NCI-H1092 treated with DMSO at 0.1 percent for 48 hours (cell line): Measurements from ENCODE around the gene KRTAP12-4.
"Not testable (repeated sequence)": the region's sequence is repeated elsewhere in the genome, so short reads cannot be mapped to it uniquely, and the experiment has no call there.

Experiments used
- DNase-seq: peaks from one replicate; lab custom pipeline; 2025; lab: John Stamatoyannopoulos, UW

KRTAP12-4 gene

GRCh38 chr21:44654576-44655175 is at the start of gene KRTAP12-4:
TSS of gene KRTAP12-4 (minus strand) at chr21:44654659. CDS start at chr21:44654614, 45 bp downstream.
- DNase-seq = no peak

- no peak for DNase-seq
These were observed 49.5 kb upstream of the KRTAP12-4 start for GRCh38 chr21:44703731-44704635.

DNA sequence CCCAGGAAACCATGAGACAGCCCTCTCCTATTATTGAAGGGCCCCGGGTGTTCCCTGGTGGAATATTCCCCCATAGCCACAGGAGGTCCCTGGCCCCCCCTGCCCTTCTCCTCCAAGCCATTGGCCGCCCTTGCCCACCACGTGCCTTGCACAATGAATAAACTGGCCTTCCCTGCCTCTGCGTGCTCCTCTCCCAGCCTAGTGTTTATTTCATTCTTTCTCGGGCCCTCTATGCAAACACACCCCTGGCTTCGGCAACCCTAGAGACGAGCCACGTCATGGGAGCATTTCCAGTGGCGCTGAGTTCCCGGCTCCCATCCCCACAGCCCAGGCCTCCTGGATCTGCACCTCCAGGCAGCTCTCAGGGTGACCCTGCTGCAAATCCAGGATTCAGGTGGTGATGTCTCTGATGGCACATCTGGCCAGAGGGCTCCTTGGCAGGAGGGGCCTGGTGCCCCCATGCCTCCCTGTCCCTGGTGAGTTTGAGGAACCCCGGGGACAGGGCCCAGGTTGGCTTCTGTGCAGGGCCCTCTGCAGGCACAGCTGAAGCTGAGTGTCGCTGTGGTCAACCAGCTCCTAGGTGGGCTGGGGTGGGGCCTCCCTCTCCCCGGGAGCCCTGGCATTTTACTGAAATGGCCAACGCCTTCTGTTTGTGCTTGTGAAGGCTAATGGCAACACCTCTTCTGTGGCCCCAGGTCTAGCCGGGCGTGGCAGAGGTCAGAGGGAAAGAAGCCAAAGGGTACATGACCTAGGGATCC is 48.7 kb upstream of the KRTAP12-4 start:
- peak; percentile 96 for DNase-seq

DNA sequence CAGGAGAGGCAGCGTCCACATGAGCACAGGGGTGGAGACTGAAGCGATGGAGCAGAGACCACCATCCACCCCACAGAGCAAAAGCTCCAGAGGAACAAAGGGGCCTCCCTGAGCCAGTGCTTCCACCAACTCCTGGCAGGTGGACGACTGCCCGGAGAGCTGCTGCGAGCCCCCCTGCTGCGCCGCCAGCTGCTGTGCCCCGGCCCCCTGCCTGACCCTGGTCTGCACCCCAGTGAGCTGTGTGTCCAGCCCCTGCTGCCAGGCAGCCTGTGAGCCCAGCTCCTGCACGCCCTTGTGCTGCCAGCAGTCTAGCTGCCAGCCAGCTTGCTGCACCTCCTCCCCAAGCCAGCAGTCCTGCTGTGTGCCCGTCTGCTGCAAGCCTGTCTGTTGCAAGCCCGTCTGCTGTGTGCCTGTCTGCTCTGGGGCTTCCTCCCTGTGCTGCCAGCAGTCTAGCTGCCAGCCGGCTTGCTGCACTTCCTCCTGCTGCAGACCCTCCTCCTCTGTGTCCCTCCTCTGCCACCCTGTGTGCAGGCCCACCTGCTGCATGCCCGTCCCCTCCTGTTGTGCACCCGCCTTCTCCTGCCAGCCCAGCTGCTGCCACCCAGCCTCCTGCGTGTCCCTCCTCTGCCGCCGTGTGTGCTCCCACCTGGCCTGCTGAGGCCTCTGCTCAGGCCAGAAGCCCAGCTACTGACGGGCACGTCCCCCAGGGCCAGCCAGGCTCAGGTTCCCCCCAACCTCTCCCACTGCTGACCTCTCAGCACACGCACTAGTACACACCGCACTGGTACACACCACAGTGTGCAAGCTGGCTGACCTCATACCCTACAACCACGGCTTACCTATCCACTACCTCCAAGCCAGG is 47.9 kb upstream of the KRTAP12-4 start:
- peak; percentile 82 for DNase-seq

DNA sequence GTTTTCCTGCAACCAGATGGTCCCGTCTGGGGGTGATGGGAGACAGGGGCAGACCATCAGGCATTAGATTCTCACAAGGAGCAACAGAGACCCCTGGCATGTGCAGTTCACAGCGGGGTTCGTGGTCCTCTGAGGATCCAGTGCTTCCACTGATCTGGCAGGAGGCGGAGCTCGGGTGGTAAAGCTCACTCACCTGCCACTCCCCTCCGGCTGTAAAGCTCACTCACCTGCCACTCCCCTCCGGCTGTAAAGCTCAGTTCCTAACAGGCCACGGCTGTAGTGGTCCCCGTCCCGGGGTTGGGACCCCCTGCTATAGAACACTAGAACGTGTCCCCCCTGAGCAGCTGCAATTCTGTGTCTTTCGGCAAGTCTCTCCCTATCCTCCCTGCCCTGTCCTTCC is 47.1 kb upstream of the KRTAP12-4 start:
- peak; percentile 39 for DNase-seq

DNA sequence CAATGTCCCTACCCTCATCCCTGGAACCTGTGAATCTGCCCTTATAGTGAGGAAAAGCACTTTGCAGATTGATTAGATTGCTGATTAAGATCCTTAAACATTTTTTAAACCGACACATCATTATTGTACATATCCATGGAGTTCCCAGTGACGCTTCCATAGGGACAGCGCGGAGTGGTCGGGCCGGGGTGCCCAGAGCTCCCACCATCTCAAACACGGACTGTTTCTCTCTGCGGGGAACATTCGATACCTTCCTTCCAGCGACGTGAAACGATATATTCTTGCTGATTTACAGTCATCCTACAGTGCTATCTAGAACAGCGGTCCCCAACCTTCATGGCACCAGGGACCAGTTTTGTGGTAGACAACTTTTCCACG is 46.6 kb upstream of the KRTAP12-4 start:
- DNase-seq = no peak

GRCh38 chr21:44700101-44701022 is 45.9 kb upstream of the KRTAP12-4 start:
- no peak for DNase-seq

GRCh38 chr21:44699502-44700001 is 45.1 kb upstream of the KRTAP12-4 start:
- DNase-seq = no peak

DNA sequence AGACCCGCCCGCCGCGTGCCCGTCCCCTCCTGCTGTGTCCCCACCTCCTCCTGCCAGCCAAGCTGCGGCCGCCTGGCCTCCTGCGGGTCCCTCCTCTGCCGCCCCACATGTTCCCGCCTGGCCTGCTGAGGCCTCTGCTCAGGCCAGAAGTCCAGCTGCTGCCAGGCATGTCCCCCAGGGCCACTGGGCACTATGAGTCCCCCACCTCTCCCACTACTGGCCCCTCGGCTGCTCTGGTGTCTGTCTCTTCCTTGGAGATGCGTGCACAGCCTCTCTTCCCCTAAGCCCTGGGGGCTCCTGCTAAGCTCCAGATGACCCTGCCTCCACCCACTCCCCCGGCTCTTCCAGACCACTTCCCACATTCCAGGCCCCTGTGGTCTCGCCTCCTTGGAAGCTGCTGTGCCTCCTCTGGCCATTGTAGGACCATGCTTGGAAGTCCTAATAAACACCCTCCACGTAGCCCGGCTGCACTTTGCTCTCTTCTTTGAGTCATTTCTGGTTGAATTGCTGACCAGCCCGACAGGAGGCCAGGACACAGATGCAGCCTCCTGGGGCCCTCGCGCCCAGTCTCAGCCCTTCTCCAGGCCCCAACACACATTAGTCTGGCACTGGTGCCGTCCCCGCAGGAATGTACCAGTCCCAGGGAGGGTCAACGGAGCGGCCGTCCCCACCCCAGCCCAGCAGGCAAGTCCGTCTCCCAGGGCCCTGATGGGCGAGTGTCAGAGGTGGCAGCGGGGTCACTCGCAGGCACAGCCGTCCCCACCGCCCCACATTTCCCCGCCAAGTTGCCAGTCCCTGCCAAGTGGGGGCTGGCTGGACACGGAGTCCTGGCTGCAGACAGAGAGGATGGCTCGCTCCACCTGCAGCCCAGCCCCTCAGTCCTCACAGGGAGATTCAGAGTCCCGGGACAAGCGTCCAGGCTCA is 43.6 kb upstream of the KRTAP12-4 start:
- no peak for DNase-seq

GRCh38 chr21:44697172-44697810 is 42.8 kb upstream of the KRTAP12-4 start, which contains the start of gene KRTAP10-12:
TSS of gene KRTAP10-12 (plus strand) at chr21:44697172. CDS start at chr21:44697202, 30 bp downstream.
- DNase-seq = not testable (repeated sequence)

- no peak for DNase-seq
These were observed 42.1 kb upstream of the KRTAP12-4 start for GRCh38 chr21:44696572-44696971.

DNA sequence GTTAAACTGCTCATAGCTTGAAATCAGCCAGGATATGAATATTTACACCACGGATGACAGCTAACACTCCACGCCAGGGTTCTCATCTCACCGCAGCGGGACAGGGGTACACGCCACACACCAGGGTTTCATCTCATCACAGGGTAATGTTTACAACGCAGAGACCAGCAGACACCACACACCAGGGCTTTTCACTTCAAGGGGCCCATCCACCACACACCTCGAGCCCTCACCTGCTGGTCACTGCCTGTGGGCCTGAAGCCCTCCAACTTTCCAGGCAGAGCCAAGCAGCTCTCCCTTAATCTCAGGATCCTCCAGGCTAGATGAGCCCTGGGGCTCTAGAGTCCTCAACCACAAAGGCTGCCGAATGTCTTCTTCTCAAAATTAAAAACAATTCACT is 41.2 kb upstream of the KRTAP12-4 start:
- DNase-seq = no peak

DNA sequence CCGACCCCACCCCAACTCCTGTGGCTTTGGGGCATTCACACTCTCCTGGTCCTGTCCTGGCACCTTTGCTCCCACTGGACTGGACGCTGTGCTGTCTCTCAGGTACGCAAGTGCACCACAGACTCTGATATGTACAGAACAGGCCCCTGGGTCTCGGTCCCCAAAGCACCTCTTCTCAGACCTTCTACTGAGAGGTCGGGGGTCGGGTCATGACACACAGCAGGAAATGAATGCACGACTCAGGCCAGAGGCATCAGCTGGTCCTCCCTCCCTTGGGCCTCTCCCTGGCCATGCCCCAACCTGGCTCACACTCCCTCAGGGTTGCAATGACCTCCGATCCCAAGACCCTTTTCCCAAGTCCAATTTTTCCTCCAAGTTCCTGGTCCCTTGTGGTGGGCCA is 40.7 kb upstream of the KRTAP12-4 start:
- DNase-seq = no peak

DNA sequence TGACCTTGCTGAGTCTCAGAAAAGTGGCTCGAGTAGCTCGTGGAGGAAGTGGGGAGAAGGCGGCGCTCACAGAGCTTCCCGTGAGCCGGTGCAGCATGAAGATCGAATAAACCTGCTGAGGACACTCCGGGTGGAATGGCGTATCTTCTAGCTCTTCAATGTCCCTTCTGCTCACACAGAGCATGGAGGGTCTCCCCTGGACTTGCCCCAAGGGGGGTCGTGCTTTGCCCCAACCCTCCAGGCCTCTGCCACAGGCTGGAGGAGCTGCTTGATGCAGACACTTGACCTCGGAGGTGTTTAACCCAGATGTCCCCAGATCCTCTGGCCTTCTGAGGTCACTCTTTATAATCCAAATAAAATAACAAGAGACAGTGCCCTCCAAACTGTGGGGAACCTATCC is 40.3 kb upstream of the KRTAP12-4 start:
- no peak for DNase-seq

GRCh38 chr21:44692798-44693512 is 38.5 kb upstream of the KRTAP12-4 start:
- DNase-seq = no peak

- DNase-seq = no peak
These were observed 37.2 kb upstream of the KRTAP12-4 start for GRCh38 chr21:44691686-44692085.

- not testable (repeated sequence) for DNase-seq
These were observed 35.3 kb upstream of the KRTAP12-4 start for GRCh38 chr21:44689740-44690139.

DNA sequence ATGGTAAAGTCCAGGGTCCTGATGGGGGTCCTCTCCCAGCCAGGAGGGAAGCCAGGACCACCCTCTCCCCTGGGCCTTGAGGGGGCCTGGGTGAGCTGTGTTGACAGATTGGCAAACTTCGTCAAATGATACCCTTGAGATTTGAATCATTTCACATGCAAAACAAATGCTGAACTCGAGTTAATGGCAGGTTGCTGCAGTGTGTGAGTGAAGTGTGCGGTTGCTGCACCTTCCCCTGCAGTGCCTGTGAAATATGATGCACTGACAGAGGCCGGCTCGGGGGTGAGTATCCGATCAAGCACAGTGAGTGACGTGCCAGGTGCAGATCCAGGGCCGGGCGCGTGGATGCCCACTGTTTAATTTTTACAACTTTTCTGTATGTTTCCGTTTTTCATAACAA is 33.2 kb upstream of the KRTAP12-4 start:
- DNase-seq = peak; percentile 33
